DND-41 (cell line): Measurements from ENCODE around the gene GPC5.

Experiments
- EZH2 ChIP-seq: IDR thresholded peaks from 3 replicates; pipeline ENCODE4 v1.6.1; 2012; ENCODE audit warnings: borderline replicate concordance, low read depth, mild to moderate bottlenecking, moderate library complexity, low read length, inconsistent platforms; ENCODE audit not compliant: severe bottlenecking
- TF ChIP-seq, protein P1 (sequence below): IDR thresholded peaks from 2 replicates; pipeline ENCODE4 v1.5.1; 2012; ENCODE audit warnings: borderline replicate concordance, low read length, moderate library complexity, mild to moderate bottlenecking; ENCODE audit not compliant: poor library complexity, severe bottlenecking; ENCODE audit errors: extremely low read depth

DNA sequence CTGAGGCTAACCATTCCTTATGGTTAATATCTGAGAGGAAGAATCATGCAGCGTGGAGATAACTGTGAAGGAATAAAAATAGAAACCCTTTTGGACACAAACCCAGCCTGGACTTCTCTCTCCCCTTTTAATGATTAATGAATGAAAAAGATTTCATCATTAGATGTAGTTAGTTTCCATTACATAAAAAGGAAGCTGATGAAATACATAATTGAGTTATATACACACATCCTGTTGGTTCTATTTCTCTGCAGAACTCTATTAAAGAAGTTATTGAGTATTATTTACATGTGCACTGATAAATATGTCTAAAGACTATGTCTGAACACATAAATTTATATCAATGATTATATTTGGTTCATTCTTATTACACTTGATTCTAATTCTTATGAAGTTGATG is 465.3 kb downstream of the GPC5 start:
- TF ChIP-seq, protein P1, sequence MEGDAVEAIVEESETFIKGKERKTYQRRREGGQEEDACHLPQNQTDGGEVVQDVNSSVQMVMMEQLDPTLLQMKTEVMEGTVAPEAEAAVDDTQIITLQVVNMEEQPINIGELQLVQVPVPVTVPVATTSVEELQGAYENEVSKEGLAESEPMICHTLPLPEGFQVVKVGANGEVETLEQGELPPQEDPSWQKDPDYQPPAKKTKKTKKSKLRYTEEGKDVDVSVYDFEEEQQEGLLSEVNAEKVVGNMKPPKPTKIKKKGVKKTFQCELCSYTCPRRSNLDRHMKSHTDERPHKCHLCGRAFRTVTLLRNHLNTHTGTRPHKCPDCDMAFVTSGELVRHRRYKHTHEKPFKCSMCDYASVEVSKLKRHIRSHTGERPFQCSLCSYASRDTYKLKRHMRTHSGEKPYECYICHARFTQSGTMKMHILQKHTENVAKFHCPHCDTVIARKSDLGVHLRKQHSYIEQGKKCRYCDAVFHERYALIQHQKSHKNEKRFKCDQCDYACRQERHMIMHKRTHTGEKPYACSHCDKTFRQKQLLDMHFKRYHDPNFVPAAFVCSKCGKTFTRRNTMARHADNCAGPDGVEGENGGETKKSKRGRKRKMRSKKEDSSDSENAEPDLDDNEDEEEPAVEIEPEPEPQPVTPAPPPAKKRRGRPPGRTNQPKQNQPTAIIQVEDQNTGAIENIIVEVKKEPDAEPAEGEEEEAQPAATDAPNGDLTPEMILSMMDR = no peak
- TF ChIP-seq EZH2 = no peak
